PFSK-1 (cell line): ENCODE results near the gene ERMP1.

Experiments
- POLR2AphosphoS5 ChIP-seq: IDR thresholded peaks from 2 replicates; pipeline ENCODE4 v1.6.1; 2012; ENCODE audit warnings: low read depth, mild to moderate bottlenecking, control low read depth, low read length, moderate library complexity
- TAF1 ChIP-seq: IDR thresholded peaks from 2 replicates; pipeline ENCODE4 v1.6.1; 2012; ENCODE audit warnings: low read length, control low read depth, borderline replicate concordance; ENCODE audit not compliant: insufficient read depth

DNA sequence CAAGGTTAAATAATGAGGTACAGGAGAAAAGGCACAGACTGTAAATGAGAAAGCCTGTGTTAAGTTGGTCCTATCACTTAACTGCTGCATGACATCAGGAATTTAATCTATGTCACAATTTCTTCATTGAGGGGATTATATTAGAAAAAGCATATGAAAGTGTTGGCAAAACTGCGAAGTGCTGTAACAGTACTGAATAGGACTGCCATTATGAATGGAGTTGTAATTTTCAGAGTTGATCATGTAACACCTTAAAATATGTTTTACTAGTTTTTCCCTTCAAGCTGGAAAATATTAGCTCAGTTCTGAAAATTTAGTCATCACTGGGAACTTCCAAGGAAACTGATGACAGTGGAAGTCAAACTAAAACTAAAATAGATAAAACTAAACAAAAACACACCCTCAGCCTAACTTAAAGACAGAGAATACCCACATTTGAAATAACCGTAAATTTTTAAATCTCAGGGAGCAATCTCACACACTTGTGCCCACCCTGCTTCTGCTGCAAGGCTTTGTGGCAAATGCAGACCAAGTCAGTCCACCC lies 45.1 kb downstream of the ERMP1 start:
- TF ChIP-seq POLR2AphosphoS5: no peak
- TF ChIP-seq TAF1: no peak
